GM12865 (cell line): ENCODE data around the gene TMEM184B.
"Not testable (repeated sequence)": the region's sequence is repeated elsewhere in the genome, so short reads cannot be mapped to it uniquely, and the experiment has no call there.

Source experiments
- DNase-seq: peaks from one replicate; pipeline ENCODE4 v3.0.0; 2010; ENCODE audit warnings: low read depth
- H3K4me3 ChIP-seq: 2 replicates; pipeline ENCODE4 v1.5.1; 2011; ENCODE audit warnings: mild to moderate bottlenecking, low read depth, low read length, control low read depth
- TF ChIP-seq, protein P1 (sequence below): IDR thresholded peaks from 2 replicates; pipeline ENCODE4 v1.5.1; 2011; ENCODE audit warnings: low read length, control low read depth, low read depth, inconsistent platforms; ENCODE audit not compliant: insufficient read depth; ENCODE audit errors: missing control alignments

TMEM184B gene

DNA sequence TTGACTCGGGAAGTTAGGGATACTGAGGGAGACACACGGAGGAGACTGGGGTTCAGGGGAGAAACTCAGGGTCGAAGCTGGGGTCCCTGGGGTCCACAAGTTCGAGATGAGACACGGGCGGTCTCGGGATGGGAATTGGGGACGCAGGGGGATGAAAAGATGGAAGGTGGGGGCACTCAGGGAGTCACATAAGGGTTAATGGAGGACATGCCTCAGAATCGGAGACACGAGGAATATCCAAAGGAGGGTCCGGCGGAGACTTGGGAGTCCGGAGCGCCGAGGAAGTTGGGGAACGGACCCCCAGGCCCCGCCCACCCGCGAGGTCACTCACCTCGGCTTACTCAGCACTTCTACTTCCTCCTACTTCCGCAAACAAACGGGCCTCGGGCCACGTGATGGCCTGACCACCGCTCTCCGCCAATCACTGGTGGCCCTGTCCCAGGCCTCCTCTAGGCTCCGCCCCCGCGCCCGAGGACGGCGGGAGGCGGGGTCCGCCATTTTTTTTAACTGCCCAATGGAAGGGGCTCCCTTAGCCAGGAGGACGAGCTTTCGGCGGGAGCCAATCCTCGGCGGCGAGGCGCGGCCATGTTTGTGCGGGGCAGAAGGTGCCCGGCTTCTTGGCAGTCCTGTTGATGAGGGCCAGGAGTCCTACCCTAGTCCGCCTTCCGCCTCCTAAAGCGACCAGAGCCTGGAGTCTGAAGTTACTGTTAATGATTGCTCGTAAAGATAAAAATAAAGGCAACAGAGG, 91.2 kb downstream of the TMEM184B start, which contains the start of gene PLA2G6:
TSS of gene PLA2G6 (minus strand) at position 378 of the 748 bp plus-strand sequence. CDS start 12,404 bp downstream, outside the sequence.
- peak; percentile 99 for DNase-seq
- H3K4me3 ChIP-seq, result peak within 1 kb of the TSS; percentile 84
- TF ChIP-seq, protein P1, sequence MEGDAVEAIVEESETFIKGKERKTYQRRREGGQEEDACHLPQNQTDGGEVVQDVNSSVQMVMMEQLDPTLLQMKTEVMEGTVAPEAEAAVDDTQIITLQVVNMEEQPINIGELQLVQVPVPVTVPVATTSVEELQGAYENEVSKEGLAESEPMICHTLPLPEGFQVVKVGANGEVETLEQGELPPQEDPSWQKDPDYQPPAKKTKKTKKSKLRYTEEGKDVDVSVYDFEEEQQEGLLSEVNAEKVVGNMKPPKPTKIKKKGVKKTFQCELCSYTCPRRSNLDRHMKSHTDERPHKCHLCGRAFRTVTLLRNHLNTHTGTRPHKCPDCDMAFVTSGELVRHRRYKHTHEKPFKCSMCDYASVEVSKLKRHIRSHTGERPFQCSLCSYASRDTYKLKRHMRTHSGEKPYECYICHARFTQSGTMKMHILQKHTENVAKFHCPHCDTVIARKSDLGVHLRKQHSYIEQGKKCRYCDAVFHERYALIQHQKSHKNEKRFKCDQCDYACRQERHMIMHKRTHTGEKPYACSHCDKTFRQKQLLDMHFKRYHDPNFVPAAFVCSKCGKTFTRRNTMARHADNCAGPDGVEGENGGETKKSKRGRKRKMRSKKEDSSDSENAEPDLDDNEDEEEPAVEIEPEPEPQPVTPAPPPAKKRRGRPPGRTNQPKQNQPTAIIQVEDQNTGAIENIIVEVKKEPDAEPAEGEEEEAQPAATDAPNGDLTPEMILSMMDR, result no peak

DNA sequence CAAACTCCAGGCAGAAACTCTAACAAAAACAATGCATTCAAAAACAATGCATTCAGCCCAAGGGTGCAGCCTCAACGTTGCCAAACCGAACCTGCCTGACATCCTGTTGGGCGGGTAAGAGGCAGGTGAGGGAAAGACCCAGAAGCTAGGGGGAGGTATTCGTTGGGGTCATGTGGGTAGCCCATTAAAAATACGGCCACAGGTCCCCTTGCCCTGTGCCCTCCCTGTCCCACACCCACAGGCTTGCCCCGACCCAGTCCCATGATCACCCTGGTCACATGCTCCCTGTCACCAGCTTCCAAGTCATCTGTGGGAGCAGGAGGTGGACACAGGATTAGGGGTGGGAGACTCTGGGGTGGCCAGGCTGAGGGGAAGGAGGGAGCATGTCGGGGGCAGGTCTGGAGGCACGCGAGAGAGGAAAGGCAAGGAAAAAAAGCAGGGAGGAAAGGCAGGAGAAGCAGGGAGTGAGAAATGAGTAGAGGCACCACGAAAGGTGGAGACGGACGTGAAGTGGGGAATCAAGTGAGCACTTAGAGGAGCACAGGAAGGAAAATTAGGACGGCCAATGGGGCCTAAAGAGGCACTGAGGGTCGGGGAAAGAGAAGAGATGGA, 91.9 kb downstream of the TMEM184B start:
- H3K4me3 ChIP-seq, result peak overlapping the region; percentile 84
- TF ChIP-seq, protein P1, result no peak
- DNase-seq, result peak; percentile 85

DNA sequence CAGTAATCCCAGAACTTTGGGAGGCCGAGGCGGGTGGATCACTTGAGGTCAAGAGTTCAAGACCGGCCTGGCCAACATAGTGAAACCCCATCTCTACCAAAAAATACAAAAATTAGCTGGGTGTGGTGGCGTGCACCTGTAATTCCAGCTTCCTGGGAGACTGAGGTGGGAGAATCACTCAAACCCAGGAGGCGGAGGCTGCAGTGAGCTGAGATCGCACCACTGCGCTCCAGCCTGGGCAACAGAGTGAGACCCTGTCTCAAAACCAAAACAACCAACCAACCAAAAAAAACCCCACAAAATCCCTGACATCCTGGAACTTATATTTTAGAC, 94.2 kb downstream of the TMEM184B start:
- DNase-seq, H3K4me3 ChIP-seq: not testable (repeated sequence)

DNA sequence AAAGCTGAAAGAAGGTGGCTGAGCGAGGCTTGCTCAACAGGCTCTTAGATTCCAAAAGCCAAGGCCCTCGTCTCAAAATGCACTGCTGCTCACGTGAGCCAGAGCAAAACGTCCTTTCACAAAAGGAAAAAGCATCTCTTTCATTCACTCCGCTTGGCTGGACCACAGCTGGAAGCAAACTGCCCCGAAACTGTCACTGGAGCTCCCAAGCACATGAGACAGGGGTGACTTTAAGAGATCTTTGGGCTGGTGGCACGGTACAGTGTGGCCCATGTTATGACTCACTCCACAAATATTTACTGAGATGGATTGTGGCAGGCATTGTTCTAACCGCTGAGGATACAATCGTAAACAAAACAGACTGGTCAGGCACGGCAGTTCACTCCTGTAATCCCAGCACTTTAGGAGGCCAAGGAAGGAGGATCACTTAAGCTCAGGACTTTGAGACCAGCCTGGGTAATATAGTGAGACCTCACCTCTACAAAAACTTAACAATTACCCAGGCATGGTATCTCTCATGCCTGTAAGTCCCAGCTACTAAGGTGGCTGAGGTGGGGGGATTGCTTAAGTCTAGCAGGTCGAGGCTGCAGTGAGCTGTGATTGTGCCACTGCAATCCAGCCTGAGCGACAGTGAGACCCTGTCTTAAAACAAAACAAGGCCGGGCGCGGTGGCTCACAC, 94.7 kb downstream of the TMEM184B start:
- TF ChIP-seq, protein P1, result no peak
- peak; percentile 19 for DNase-seq
- H3K4me3 ChIP-seq, result no peak overlapping the region

DNA sequence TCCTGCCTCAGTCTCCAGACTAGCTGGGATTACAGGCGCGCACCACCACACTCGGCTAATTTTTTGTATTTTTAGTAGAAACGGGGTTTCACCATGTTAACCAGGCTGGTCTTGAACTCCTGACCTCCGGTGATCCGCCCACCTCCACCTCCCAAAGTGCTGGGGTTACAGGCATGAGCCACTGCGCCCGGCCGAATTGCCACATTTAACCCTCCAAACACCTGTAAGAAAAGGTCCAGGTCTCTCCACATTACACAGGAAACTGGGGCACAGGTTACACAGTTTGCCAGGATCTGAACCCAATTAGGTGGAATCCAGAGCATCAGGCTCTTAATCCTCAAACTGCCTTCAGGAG, 95.3 kb downstream of the TMEM184B start:
- H3K4me3 ChIP-seq, DNase-seq: not testable (repeated sequence)

DNA sequence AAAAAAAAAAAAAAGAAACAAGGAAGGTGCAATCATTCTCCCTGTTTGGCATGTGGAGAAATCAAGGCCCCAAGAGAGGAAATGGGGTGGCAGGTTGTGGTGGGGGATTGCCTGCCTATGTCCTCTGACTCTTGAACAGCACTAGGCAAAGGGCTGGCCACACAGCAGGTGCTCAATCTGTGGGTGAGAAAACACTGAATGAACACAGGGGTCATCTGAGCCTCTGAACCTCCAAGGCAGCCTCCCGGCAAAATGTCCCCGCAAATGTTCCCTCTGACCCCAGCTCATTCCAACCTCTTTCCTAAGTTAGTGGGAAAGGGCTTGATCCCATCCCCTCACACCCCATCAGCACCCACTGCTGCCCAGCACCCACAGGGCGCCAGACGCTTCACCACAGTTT, 95.8 kb downstream of the TMEM184B start:
- peak; percentile 50 for DNase-seq
- H3K4me3 ChIP-seq, result no peak overlapping the region
- TF ChIP-seq, protein P1, result no peak

DNA sequence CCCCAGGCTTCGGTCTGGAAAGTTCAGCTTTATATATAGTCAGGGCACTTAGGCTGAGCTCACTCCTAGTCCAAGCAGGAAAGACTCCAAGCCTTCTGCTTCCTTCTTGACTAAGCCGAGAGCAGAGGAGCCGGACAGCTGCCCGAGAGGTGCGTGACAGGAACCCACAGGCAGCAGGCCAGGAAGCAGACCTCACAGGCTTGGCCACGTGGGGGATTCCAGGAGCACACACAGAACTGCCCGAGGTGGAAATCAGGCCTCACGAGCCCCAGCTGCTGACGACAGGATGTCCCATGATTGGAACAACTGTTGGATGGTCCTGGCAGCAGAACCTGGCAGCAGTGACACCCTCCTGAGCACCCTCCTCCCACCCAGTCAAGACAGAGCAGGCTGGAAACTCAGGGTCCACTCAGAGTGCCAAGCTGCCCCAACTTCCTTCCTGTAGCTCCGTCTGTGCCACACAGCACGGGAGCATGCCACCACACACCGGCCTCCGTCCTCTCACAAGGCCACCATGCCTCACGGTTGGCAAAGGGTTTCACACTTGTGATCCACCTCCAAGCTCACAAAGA, 96.6 kb downstream of the TMEM184B start:
- H3K4me3 ChIP-seq, result peak overlapping the region; percentile 3; the same call in 1 of the 2 replicates
- TF ChIP-seq, protein P1, result no peak
- peak; percentile 92 for DNase-seq
